Liver (tissue), 9 donors: ENCODE measurements around the gene MYCL. TPM values are rescaled to one million over a fixed set of nuclear protein-coding genes. Genes with fewer than 3 reads are reported as not detected.

ENCODE experiments used
- DNase-seq: peaks from one replicate; pipeline ENCODE4 v3.0.0-alpha.2; 2017; ENCODE audit warnings: low spot score
- H3K27ac ChIP-seq, 2 donors: one replicate each; pipeline ENCODE4 v1.7.0; 2013; ENCODE audit warnings: inconsistent platforms in 2 of 2, low read length in 2 of 2, control low read depth in 1 of 2, low read depth in 1 of 2, mild to moderate bottlenecking in 1 of 2
- H3K27me3 ChIP-seq, 4 donors: one replicate each; pipeline versions ENCODE4 v1.6.1 to v1.7.0; 2013; ENCODE audit warnings: low read length in 3 of 4, inconsistent platforms in 1 of 4, mild to moderate bottlenecking in 1 of 4, moderate library complexity in 1 of 4; ENCODE audit not compliant: control insufficient read depth in 4 of 4, insufficient read depth in 4 of 4
- H3K36me3 ChIP-seq, 4 donors: one replicate each; pipeline versions ENCODE4 v1.6.1 to v1.7.0; 2013; ENCODE audit warnings: low read length in 3 of 4, mild to moderate bottlenecking in 3 of 4, low read depth in 1 of 4, moderate library complexity in 1 of 4; ENCODE audit not compliant: control insufficient read depth in 4 of 4, insufficient read depth in 3 of 4
- H3K4me1 ChIP-seq, 4 donors: one replicate each; pipeline versions ENCODE4 v1.6.1 to v1.7.0; 2013; ENCODE audit warnings: low read length in 3 of 4, mild to moderate bottlenecking in 3 of 4, moderate library complexity in 1 of 4; ENCODE audit not compliant: control insufficient read depth in 4 of 4, insufficient read depth in 4 of 4
- H3K4me3 ChIP-seq, 3 donors: one replicate each; pipeline versions ENCODE4 v1.6.1 to v1.7.0; 2013; ENCODE audit warnings: low read length in 3 of 3, control low read depth in 1 of 3, low read depth in 1 of 3, mild to moderate bottlenecking in 1 of 3
- H3K9ac ChIP-seq, 2 donors: one replicate each; pipeline ENCODE4 v1.7.0; 2013; ENCODE audit warnings: low read length in 2 of 2, mild to moderate bottlenecking in 2 of 2, moderate library complexity in 2 of 2, control low read depth in 1 of 2, low read depth in 1 of 2
- H3K9me3 ChIP-seq, 4 donors: one replicate each; pipeline versions ENCODE4 v1.6.1 to v1.7.0; 2013; ENCODE audit warnings: low read length in 3 of 4; ENCODE audit not compliant: control insufficient read depth in 4 of 4
- ATF3 ChIP-seq: IDR thresholded peaks from 2 replicates; pipeline ENCODE4 v1.6.1; 2016; ENCODE audit warnings: antibody characterized with exemption
- CTCF ChIP-seq: fragments of 150-350 bp; IDR thresholded peaks from 2 replicates; pipeline ENCODE4 v1.5.1; 2017; ENCODE audit warnings: improper control_type of control experiment, low read depth, low read length; ENCODE audit not compliant: missing input control
- EGR1 ChIP-seq, 2 donors: IDR thresholded peaks; 2 replicates each; pipeline ENCODE4 v1.6.1; 2016 to 2018; ENCODE audit warnings: antibody characterized with exemption in 2 of 2, low read depth in 2 of 2
- FOXA1 ChIP-seq: IDR thresholded peaks from 2 replicates; pipeline ENCODE4 v1.6.1; 2016; ENCODE audit warnings: antibody characterized with exemption
- FOXA2 ChIP-seq: IDR thresholded peaks from 2 replicates; pipeline ENCODE4 v1.6.1; 2016; ENCODE audit warnings: antibody characterized with exemption
- GABPA ChIP-seq, 2 donors: IDR thresholded peaks in 1 of 2; conservative IDR thresholded peaks in 1 of 2; 2 replicates each; pipeline ENCODE4 v1.6.1; 2016; ENCODE audit warnings: antibody characterized with exemption in 2 of 2, mild to moderate bottlenecking in 1 of 2, moderate library complexity in 1 of 2
- HNF4A ChIP-seq, 2 donors: conservative IDR thresholded peaks; 2 replicates each; pipeline ENCODE4 v1.6.1; 2016; ENCODE audit warnings: antibody characterized with exemption in 2 of 2, mild to moderate bottlenecking in 2 of 2
- HNF4G ChIP-seq: IDR thresholded peaks from 2 replicates; pipeline ENCODE4 v1.6.1; 2016; ENCODE audit warnings: antibody characterized with exemption
- JUND ChIP-seq, 2 donors: IDR thresholded peaks; 2 replicates each; pipeline ENCODE4 v1.6.1; 2016; ENCODE audit warnings: antibody characterized with exemption in 2 of 2
- MAX ChIP-seq: IDR thresholded peaks from 2 replicates; pipeline ENCODE4 v1.6.1; 2016; ENCODE audit warnings: antibody characterized with exemption
- NR2F2 ChIP-seq: IDR thresholded peaks from 2 replicates; pipeline ENCODE4 v1.6.1; 2016; ENCODE audit warnings: antibody characterized with exemption
- RAD21 ChIP-seq, 2 donors: IDR thresholded peaks; 2 replicates each; pipeline ENCODE4 v1.6.1; 2016; ENCODE audit warnings: antibody characterized with exemption in 2 of 2, mild to moderate bottlenecking in 2 of 2
- REST ChIP-seq: IDR thresholded peaks from 2 replicates; pipeline ENCODE4 v1.6.1; 2016; ENCODE audit warnings: antibody characterized with exemption, mild to moderate bottlenecking
- RXRA ChIP-seq, 2 donors: IDR thresholded peaks; 2 replicates each; pipeline ENCODE4 v1.6.1; 2017 to 2018; ENCODE audit warnings: antibody characterized with exemption in 2 of 2, mild to moderate bottlenecking in 1 of 2
- SP1 ChIP-seq: IDR thresholded peaks from 2 replicates; pipeline ENCODE4 v1.6.1; 2018; ENCODE audit warnings: antibody characterized with exemption, mild to moderate bottlenecking
- TAF1 ChIP-seq: conservative IDR thresholded peaks from 2 replicates; pipeline ENCODE4 v1.6.1; 2016; ENCODE audit warnings: antibody characterized with exemption, mild to moderate bottlenecking
- YY1 ChIP-seq: IDR thresholded peaks from 2 replicates; pipeline ENCODE4 v1.6.1; 2016; ENCODE audit warnings: antibody characterized with exemption, mild to moderate bottlenecking
- ZBTB33 ChIP-seq: IDR thresholded peaks from 2 replicates; pipeline ENCODE4 v1.6.1; 2016; ENCODE audit warnings: antibody characterized with exemption
- polyA plus RNA-seq, 2 donors: library from polyadenylated mRNA; stranded (reverse) in 1 of 2; unstranded in 1 of 2; fragments of 200-250 nt in 1 of 2; fragments of >200 nt in 1 of 2; fragmentation: Nextera tagmentation in 1 of 2; extraction: Ambion mirVana in 1 of 2; gene quantifications; one replicate each; pipeline versions ENCODE4 v1.2.1 to v1.2.3, GENCODE V29; 2013 to 2015
- total RNA-seq, 2 donors: library from RNA; depleted of rRNA; stranded (reverse); fragments of >200 nt; gene quantifications; one replicate each; pipeline ENCODE4 v1.2.3, GENCODE V29; 2014
- donor health status: healthy.
- donor health status: healthy.
- donor health status: healthy.
- donor health status: healthy.
- donor health status: healthy.

Gene MYCL
- total and polyA plus RNA-seq, 4 donors, result 1.8 to 6.6 (median 2.5) TPM

GRCh38 chr1:39854314-39854713 is 47.4 kb downstream of the MYCL start:
- H3K27ac ChIP-seq, result no peak overlapping the region
- H3K36me3 ChIP-seq, result peaks cover 0 to 6% (median 1%) of the 10 kb centered on the region in 4 donors
- no peak overlapping the region for H3K4me3 ChIP-seq

More at GRCh38 chr1:39854314-39854713, 47.4 kb downstream of the MYCL start:
- no peak for TF ChIP-seq NR2F2
- TF ChIP-seq FOXA1, result no peak
- no peak for TF ChIP-seq CTCF
- TF ChIP-seq MAX, result no peak
- no peak for TF ChIP-seq YY1
- no peak for TF ChIP-seq RAD21 (IDR thresholded peaks at IDR 0.05)
- TF ChIP-seq GABPA (IDR thresholded peaks at IDR 0.05 in 1 of 2, conservative IDR thresholded peaks at IDR 0.05 in 1 of 2), result no peak
- no peak for TF ChIP-seq ATF3
- TF ChIP-seq FOXA2, result no peak
- TF ChIP-seq EGR1 (IDR thresholded peaks at IDR 0.05; ENCODE audit: low read depth in 2 of 2), result no peak
- TF ChIP-seq JUND (IDR thresholded peaks at IDR 0.05), result no peak
- no peak for TF ChIP-seq SP1
- TF ChIP-seq HNF4A (conservative IDR thresholded peaks at IDR 0.05), result no peak
- TF ChIP-seq TAF1, result no peak
- TF ChIP-seq REST, result no peak
- no peak for TF ChIP-seq RXRA (IDR thresholded peaks at IDR 0.05)
- TF ChIP-seq ZBTB33, result no peak
- TF ChIP-seq HNF4G, result no peak
- H3K4me1 ChIP-seq, result peaks cover 0 to 22% (median 13%) of the 10 kb centered on the region in 4 donors
- no peak overlapping the region for H3K9ac ChIP-seq
- no peaks in the 10 kb centered on the region for H3K27me3 ChIP-seq
- no peak for DNase-seq
- H3K9me3 ChIP-seq, result no peaks in the 10 kb centered on the region
